Naive thymus-derived CD4-positive, alpha-beta T cell (primary cell): ENCODE measurements around the gene RILP. TPM values are rescaled to one million over a fixed set of nuclear protein-coding genes. Genes with fewer than 3 reads are reported as not detected.

Experiments used
- ATAC-seq: fragments of 150-1000 bp; cut with Tn5 transposase; 2 replicates; pipeline ENCODE4 v1.10.0; 2021; ENCODE audit warnings: mild to moderate bottlenecking, moderate library complexity
- CTCF ChIA-PET: fragments of 350-600 bp; sonication (Branson Sonifier 250); formaldehyde crosslinking; loops from one replicate; lab custom pipeline; 2021; ENCODE audit warnings: antibody characterized with exemption; lab: Charles Lee
- POLR2A ChIA-PET: fragments of 350-600 bp; sonication (Branson Sonifier 250); formaldehyde crosslinking; loops from one replicate; lab custom pipeline; 2021; ENCODE audit warnings: antibody characterized with exemption, inconsistent platforms; lab: Charles Lee
- DNase-seq, 9 donors: peaks; one replicate each; pipeline versions ENCODE4 v3.0.0 to v3.0.0-alpha.2; 2020 to 2022; ENCODE audit warnings: mixed read lengths in 1 of 9
- H3K27ac ChIP-seq: one replicate; pipeline ENCODE4 v1.7.0; 2013; ENCODE audit warnings: mild to moderate bottlenecking, low read depth, low read length, moderate library complexity
- H3K27me3 ChIP-seq, 2 donors: one replicate each; pipeline ENCODE4 v1.7.0; 2013; ENCODE audit warnings: low read length in 2 of 2, mild to moderate bottlenecking in 2 of 2, moderate library complexity in 2 of 2; ENCODE audit not compliant: control insufficient read depth in 2 of 2, insufficient read depth in 2 of 2
- H3K36me3 ChIP-seq, 3 experiments: 1 replicate in 2 of 3; 2 replicates in 1 of 3; pipeline ENCODE4 v1.7.0; 2013; ENCODE audit warnings: low read length in 3 of 3, mild to moderate bottlenecking in 3 of 3, moderate library complexity in 1 of 3; ENCODE audit not compliant: insufficient read depth in 3 of 3, control insufficient read depth in 2 of 3
- H3K4me1 ChIP-seq, 2 donors: one replicate each; pipeline ENCODE4 v1.7.0; 2013; ENCODE audit warnings: low read length in 2 of 2, mild to moderate bottlenecking in 2 of 2, moderate library complexity in 1 of 2; ENCODE audit not compliant: control insufficient read depth in 2 of 2, insufficient read depth in 2 of 2
- H3K4me3 ChIP-seq: 2 replicates; pipeline ENCODE4 v1.7.0; 2013; ENCODE audit warnings: mild to moderate bottlenecking, low read length
- H3K9me3 ChIP-seq, 3 experiments: 1 replicate in 2 of 3; 2 replicates in 1 of 3; pipeline ENCODE4 v1.7.0; 2013; ENCODE audit warnings: low read length in 3 of 3; ENCODE audit not compliant: control insufficient read depth in 2 of 3
- H3K27ac Mint-ChIP-seq, 9 donors: one replicate each; pipeline ENCODE4 v1.8.0; 2020 to 2022; ENCODE audit warnings: mixed read lengths in 9 of 9, mild to moderate bottlenecking in 8 of 9, moderate library complexity in 5 of 9, inconsistent platforms in 2 of 9
- H3K27me3 Mint-ChIP-seq, 5 donors: one replicate each; pipeline ENCODE4 v1.8.0; 2021 to 2022; ENCODE audit warnings: mixed read lengths in 5 of 5, mild to moderate bottlenecking in 1 of 5
- H3K36me3 Mint-ChIP-seq, 5 donors: one replicate each; pipeline ENCODE4 v1.8.0; 2020 to 2022; ENCODE audit warnings: mixed read lengths in 5 of 5, mild to moderate bottlenecking in 3 of 5, inconsistent platforms in 1 of 5
- H3K4me1 Mint-ChIP-seq, 7 donors: one replicate each; pipeline ENCODE4 v1.8.0; 2020 to 2022; ENCODE audit warnings: mixed read lengths in 7 of 7, mild to moderate bottlenecking in 3 of 7, inconsistent platforms in 1 of 7
- H3K4me3 Mint-ChIP-seq, 10 donors: one replicate each; pipeline ENCODE4 v1.8.0; 2020 to 2022; ENCODE audit warnings: mild to moderate bottlenecking in 10 of 10, mixed read lengths in 10 of 10, moderate library complexity in 6 of 10, inconsistent platforms in 2 of 10
- H3K9me3 Mint-ChIP-seq, 11 donors: one replicate each; pipeline ENCODE4 v1.8.0; 2020 to 2022; ENCODE audit warnings: mixed read lengths in 11 of 11, mild to moderate bottlenecking in 4 of 11, inconsistent platforms in 1 of 11, moderate library complexity in 1 of 11
- intact Hi-C, 2 donors: fragments of 100-400 bp; cut with micrococcal nuclease; formaldehyde crosslinking; loops; one replicate each; pipeline ENCODE4 v1.15.1; 2023
- polyA plus RNA-seq, 2 donors: library from polyadenylated mRNA; unstranded; fragments of 300-500 nt; fragmentation: Illumina TruSeq; gene quantifications; one replicate each; pipeline ENCODE4 v1.2.3, GENCODE V29; 2021
- total RNA-seq, 6 experiments: library from RNA in 5 of 6; stranded (reverse) in 5 of 6; gene quantifications; 1 replicate in 5 of 6; 2 replicates in 1 of 6; pipeline ENCODE4 v1.2.3 and lab custom pipeline; 2021 to 2026

RILP gene
- total and polyA plus RNA-seq, 7 experiments from 2014 or later = 2.1 to 8.7 (median 3.0) TPM

GRCh38 chr17:1635675-1636465, 13.8 kb downstream of the RILP start:
- Histone ChIP-seq H3K27ac (no peak overlapping the region), H3K36me3 (no peaks in the 10 kb centered on the region), H3K4me1 (no peaks in the 10 kb centered on the region), H3K4me3 (no peak overlapping the region), H3K27me3 (no peaks in the 10 kb centered on the region), H3K9me3 (no peaks in the 10 kb centered on the region)
- no peak for ATAC-seq
- DNase-seq = no peak
- Mint-ChIP-seq H3K4me1 (peaks cover 0 to 2% (median 0%) of the 10 kb centered on the region in 7 donors), H3K27me3 (peaks cover 0 to 11% (median 0%) of the 10 kb centered on the region in 5 donors), H3K4me3 (no peak overlapping the region), H3K9me3 (no peaks in the 10 kb centered on the region), H3K36me3 (peaks cover 0 to 2% (median 0%) of the 10 kb centered on the region in 5 donors), H3K27ac (peak overlapping the region in 1 of 9 donors; percentile 35)
- ChIA-PET POLR2A (no interaction called here), CTCF (interaction anchor here (0.6 to 1.1 kb wide), 3 partner anchors 13 to 47 kb away, joined by 3 to 4 read pairs (median 4); partner anchors contain the start of gene RILP)
- intact Hi-C loops = no loop called here

- no peak for DNase-seq
Measured at GRCh38 chr17:1634841-1635650, 14.6 kb downstream of the RILP start.

DNA sequence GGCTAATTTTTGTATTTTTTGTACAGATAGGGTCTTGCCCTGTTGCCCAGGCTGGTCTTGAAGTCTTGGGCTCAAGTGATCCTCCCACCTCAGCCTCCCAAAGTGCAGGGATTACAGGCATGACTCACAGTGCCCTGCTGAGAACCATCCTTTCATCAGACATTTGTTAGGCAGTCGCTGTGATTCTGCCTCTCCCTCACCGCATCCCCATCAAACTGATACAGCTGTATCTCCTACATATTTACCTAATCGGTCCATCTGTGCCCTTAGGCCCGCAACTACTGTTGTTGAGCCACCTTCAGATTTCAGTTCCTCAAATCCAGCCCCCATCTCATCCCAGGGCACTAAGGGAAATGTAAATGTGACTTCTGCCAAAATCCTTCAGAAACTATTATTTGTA, 19.0 kb downstream of the RILP start:
- Mint-ChIP-seq H3K4me3 (peak overlapping the region in 9 of 10 donors; percentile 26 to 95 (median 76)), H3K27me3 (peaks cover 0 to 48% (median 0%) of the 10 kb centered on the region in 5 donors), H3K4me1 (peaks cover 17 to 26% (median 21%) of the 10 kb centered on the region in 7 donors), H3K36me3 (no peaks in the 10 kb centered on the region), H3K9me3 (peaks cover 0 to 2% (median 0%) of the 10 kb centered on the region in 11 donors), H3K27ac (peak overlapping the region in 5 of 9 donors; percentile 11 to 80 (median 63))
- intact Hi-C loops = loop anchor here (1.0 to 2.0 kb wide), 3 partner anchors 56 to 354 kb away; no protein-coding TSS in a partner anchor
- H3K4me3 ChIP-seq = no peak overlapping the region
- no peak overlapping the region for H3K27ac ChIP-seq
- ATAC-seq = no peak
- no peaks in the 10 kb centered on the region for H3K27me3 ChIP-seq
- H3K9me3 ChIP-seq = no peaks in the 10 kb centered on the region
- no peaks in the 10 kb centered on the region for H3K36me3 ChIP-seq
- POLR2A ChIA-PET = interaction anchor here (0.7 to 3.9 kb wide), 6 partner anchors 15 to 265 kb away, joined by 3 to 27 read pairs (median 8); partner anchors contain the start of genes PRPF8, RILP and SCARF1
- peak in 1 of 9 donors; percentile 2 for DNase-seq
- peaks cover 5 to 20% of the 10 kb centered on the region in 2 donors for H3K4me1 ChIP-seq
- CTCF ChIA-PET = interaction anchor here (0.6 to 1.7 kb wide), 11 partner anchors 12 to 296 kb away, joined by 3 to 17 read pairs (median 5); partner anchors contain the start of gene RILP

More at GRCh38 chr17:1634841-1635650, 14.6 kb downstream of the RILP start:
- Histone ChIP-seq H3K27me3 (no peaks in the 10 kb centered on the region), H3K9me3 (no peaks in the 10 kb centered on the region), H3K4me3 (no peak overlapping the region), H3K27ac (no peak overlapping the region), H3K4me1 (peaks cover 0 to 2% of the 10 kb centered on the region in 2 donors), H3K36me3 (no peaks in the 10 kb centered on the region)
- ATAC-seq = no peak
- Mint-ChIP-seq H3K4me3 (no peak overlapping the region), H3K4me1 (peaks cover 2 to 5% (median 4%) of the 10 kb centered on the region in 7 donors), H3K27ac (peak overlapping the region in 1 of 9 donors; percentile 35), H3K9me3 (peaks cover 0 to 2% (median 0%) of the 10 kb centered on the region in 11 donors), H3K36me3 (peaks cover 0 to 2% (median 0%) of the 10 kb centered on the region in 5 donors), H3K27me3 (peaks cover 0 to 19% (median 0%) of the 10 kb centered on the region in 5 donors)
- ChIA-PET POLR2A (no interaction called here), CTCF (interaction anchor here (0.6 to 1.1 kb wide), 3 partner anchors 14 to 48 kb away, joined by 3 to 4 read pairs (median 4); partner anchors contain the start of gene RILP)
- intact Hi-C loops = no loop called here

- peak; percentile 41 for ATAC-seq
- Mint-ChIP-seq H3K27me3 (peaks cover 0 to 56% (median 0%) of the 10 kb centered on the region in 5 donors), H3K27ac (peak overlapping the region; percentile 14 to 80 (median 68)), H3K4me3 (peak overlapping the region; percentile 63 to 95 (median 83)), H3K4me1 (peaks cover 17 to 26% (median 22%) of the 10 kb centered on the region in 7 donors), H3K9me3 (peaks cover 0 to 2% (median 0%) of the 10 kb centered on the region in 11 donors), H3K36me3 (no peaks in the 10 kb centered on the region)
- ChIA-PET CTCF (interaction anchor here (0.6 to 1.7 kb wide), 12 partner anchors 11 to 296 kb away, joined by 3 to 17 read pairs (median 4); partner anchors contain the start of gene RILP), POLR2A (interaction anchor here (0.7 to 3.9 kb wide), 11 partner anchors 14 to 584 kb away, joined by 3 to 27 read pairs (median 7); partner anchors contain the start of genes INPP5K, PITPNA, PRPF8 and RILP)
- Histone ChIP-seq H3K36me3 (no peaks in the 10 kb centered on the region), H3K27ac (peak overlapping the region; percentile 74), H3K4me3 (peak overlapping the region; percentile 83), H3K9me3 (no peaks in the 10 kb centered on the region), H3K27me3 (no peaks in the 10 kb centered on the region), H3K4me1 (peaks cover 5 to 20% of the 10 kb centered on the region in 2 donors)
- peak; percentile 36 to 81 (median 57) for DNase-seq
- intact Hi-C loops = loop anchor here (1.0 to 2.0 kb wide), 4 partner anchors 19 to 353 kb away; partner anchors contain the start of gene RILP (in 1 of the 2)
Measured at GRCh38 chr17:1629504-1630310, 20.0 kb downstream of the RILP start.

- Histone ChIP-seq H3K4me3 (peak overlapping the region; percentile 83), H3K27ac (peak overlapping the region; percentile 74), H3K4me1 (peaks cover 5 to 20% of the 10 kb centered on the region in 2 donors), H3K27me3 (no peaks in the 10 kb centered on the region), H3K36me3 (no peaks in the 10 kb centered on the region), H3K9me3 (no peaks in the 10 kb centered on the region)
- Mint-ChIP-seq H3K9me3 (peaks cover 0 to 2% (median 0%) of the 10 kb centered on the region in 11 donors), H3K27me3 (peaks cover 0 to 59% (median 0%) of the 10 kb centered on the region in 5 donors), H3K27ac (peak overlapping the region; percentile 73 to 95 (median 87)), H3K4me1 (peaks cover 17 to 26% (median 22%) of the 10 kb centered on the region in 7 donors), H3K4me3 (peak overlapping the region; percentile 92 to 96 (median 94)), H3K36me3 (no peaks in the 10 kb centered on the region)
- intact Hi-C loops = loop anchor here (1.0 to 2.0 kb wide), 10 partner anchors 14 to 264 kb away; partner anchors contain the start of genes INPP5K (in 2 of the 2), PITPNA (in 2 of the 2), RILP (in 2 of the 2) and CRK (in 1 of the 2)
- ATAC-seq (peak; percentile 84), DNase-seq (peak; percentile 69 to 89 (median 84))
- POLR2A ChIA-PET = interaction anchor here (0.6 to 3.9 kb wide), 11 partner anchors 14 to 585 kb away, joined by 3 to 27 read pairs (median 7); partner anchors contain the start of genes INPP5K, PITPNA, PRPF8 and RILP
- CTCF ChIA-PET = interaction anchor here (0.8 to 1.7 kb wide), 8 partner anchors 20 to 295 kb away, joined by 3 to 17 read pairs (median 5); partner anchors contain the start of gene RILP
Measured at GRCh38 chr17:1628856-1629503, 20.7 kb downstream of the RILP start.
